Measurements from ENCODE around the gene SLCO1B1. TPM values are rescaled to one million over a fixed set of nuclear protein-coding genes. Genes with fewer than 3 reads are reported as not detected.

SLCO1B1 gene
- total RNA-seq, 1 donor from 2014 or later, result not detected

DNA sequence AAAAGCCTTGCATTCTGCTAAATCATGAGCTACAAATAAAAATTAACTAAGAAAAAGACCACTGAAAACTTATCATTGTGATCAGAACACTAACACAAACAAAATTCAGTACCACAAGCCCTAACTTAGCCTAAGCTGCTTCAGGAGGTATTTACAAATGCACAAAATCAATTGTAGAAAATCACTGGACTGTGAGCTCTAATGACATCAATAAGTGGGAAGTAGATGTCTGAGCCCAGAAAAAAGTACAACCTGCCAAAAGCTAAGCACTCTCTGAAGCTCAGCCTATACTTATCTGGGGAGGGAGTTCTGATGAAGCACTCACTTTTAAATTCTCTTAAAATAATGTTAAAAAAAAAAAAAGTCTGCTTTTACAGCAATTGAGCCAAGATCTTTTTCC, 92.9 kb downstream of the SLCO1B1 start:
- intact Hi-C loops (cut with DNase I), result no loop called here
- Histone ChIP-seq H3K4me3 (no peak overlapping the region), H3K4me1 (no peaks in the 10 kb centered on the region), H3K27me3 (no peaks in the 10 kb centered on the region), H3K9me3 (no peaks in the 10 kb centered on the region), H3K27ac (no peak overlapping the region), H3K36me3 (no peaks in the 10 kb centered on the region)
- DNase-seq (ENCODE audit: low spot score in 2 of 2), result no peak
- no peak for TF ChIP-seq CTCF (IDR thresholded peaks at IDR 0.05)

- Histone ChIP-seq H3K4me3 (no peak overlapping the region), H3K36me3 (no peaks in the 10 kb centered on the region), H3K27me3 (no peaks in the 10 kb centered on the region), H3K9me3 (no peaks in the 10 kb centered on the region), H3K27ac (no peak overlapping the region), H3K4me1 (no peaks in the 10 kb centered on the region)
- intact Hi-C loops (cut with DNase I), result no loop called here
- no peak for TF ChIP-seq CTCF (IDR thresholded peaks at IDR 0.05)
- DNase-seq (ENCODE audit: low spot score in 2 of 2), result no peak
These were observed 103.4 kb downstream of the SLCO1B1 start for GRCh38 chr12:21234395-21234794.

DNA sequence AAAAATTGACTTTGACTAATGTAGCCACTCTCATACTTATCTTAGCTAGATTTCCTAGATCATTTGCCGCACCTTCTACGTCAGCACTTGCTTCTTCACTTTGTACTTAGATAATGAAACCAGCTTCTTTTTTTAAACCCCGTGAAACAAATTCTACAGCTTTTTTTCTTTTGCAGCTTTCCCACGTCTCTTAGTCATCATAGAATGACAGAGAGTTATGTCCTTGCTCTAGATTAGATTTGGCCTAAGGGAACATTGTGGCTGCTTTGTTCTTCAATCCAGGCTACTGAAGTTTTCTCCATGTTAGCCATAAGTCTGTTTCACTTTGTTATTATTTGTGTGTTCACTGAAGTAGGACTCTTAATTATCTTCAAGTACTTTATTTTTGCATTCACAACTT, 108.9 kb downstream of the SLCO1B1 start:
- no peak for TF ChIP-seq CTCF (IDR thresholded peaks at IDR 0.05)
- Histone ChIP-seq H3K4me3 (no peak overlapping the region), H3K27me3 (no peaks in the 10 kb centered on the region), H3K27ac (no peak overlapping the region), H3K36me3 (no peaks in the 10 kb centered on the region), H3K4me1 (no peaks in the 10 kb centered on the region), H3K9me3 (no peaks in the 10 kb centered on the region)
- intact Hi-C loops (cut with DNase I), result no loop called here
- DNase-seq (ENCODE audit: low spot score in 2 of 2), result no peak

- intact Hi-C loops (cut with DNase I), result loop anchor here (5.0 kb wide), 1 partner anchor 434 kb away; no protein-coding TSS in a partner anchor
- H3K4me1 ChIP-seq, result no peaks in the 10 kb centered on the region
- no peak overlapping the region for H3K4me3 ChIP-seq
- peak in 1 of 3 experiments; percentile 21 for TF ChIP-seq CTCF (IDR thresholded peaks at IDR 0.05)
- H3K9me3 ChIP-seq, result no peaks in the 10 kb centered on the region
- no peak for DNase-seq (ENCODE audit: low spot score in 2 of 2)
- no peaks in the 10 kb centered on the region for H3K36me3 ChIP-seq
- no peak overlapping the region for H3K27ac ChIP-seq
- no peaks in the 10 kb centered on the region for H3K27me3 ChIP-seq
These were observed 117.7 kb downstream of the SLCO1B1 start for GRCh38 chr12:21248679-21249078.

DNA sequence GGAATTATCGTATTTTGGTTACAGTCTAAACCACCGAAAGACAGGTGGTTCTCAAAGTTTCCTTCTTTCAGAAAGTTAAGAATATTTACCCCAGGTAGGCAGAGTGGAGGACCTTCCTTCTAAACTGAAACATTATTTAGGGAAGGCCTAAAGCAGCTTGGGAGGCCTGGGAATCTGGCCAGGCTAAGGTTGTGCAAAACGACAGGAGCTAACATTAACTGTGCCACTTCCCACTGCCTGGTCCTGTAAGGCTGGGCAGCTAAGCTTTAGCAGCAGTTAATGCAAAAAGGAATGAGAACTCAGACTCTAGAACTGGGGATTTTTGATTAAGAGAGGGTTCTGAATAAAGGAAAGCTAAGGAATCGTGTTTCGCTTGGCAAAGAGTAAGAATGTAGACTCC, 121.1 kb downstream of the SLCO1B1 start:
- Histone ChIP-seq H3K4me3 (no peak overlapping the region), H3K9me3 (no peaks in the 10 kb centered on the region), H3K36me3 (no peaks in the 10 kb centered on the region), H3K27ac (no peak overlapping the region), H3K27me3 (no peaks in the 10 kb centered on the region), H3K4me1 (no peaks in the 10 kb centered on the region)
- TF ChIP-seq CTCF (IDR thresholded peaks at IDR 0.05), result no peak
- intact Hi-C loops (cut with DNase I), result no loop called here
- DNase-seq (ENCODE audit: low spot score in 2 of 2), result no peak

GRCh38 chr12:21257172-21257571, 126.2 kb downstream of the SLCO1B1 start:
- no peaks in the 10 kb centered on the region for H3K27me3 ChIP-seq
- no peak overlapping the region for H3K27ac ChIP-seq
- no peak overlapping the region for H3K4me3 ChIP-seq
- TF ChIP-seq CTCF (IDR thresholded peaks at IDR 0.05), result no peak
- no peaks in the 10 kb centered on the region for H3K4me1 ChIP-seq
- DNase-seq (ENCODE audit: low spot score in 2 of 2), result no peak
- no peaks in the 10 kb centered on the region for H3K36me3 ChIP-seq
- peaks cover 0 to 7% of the 10 kb centered on the region in 2 donors for H3K9me3 ChIP-seq
- intact Hi-C loops (cut with DNase I), result no loop called here
